ENCODE data around the gene TNFRSF11A. TPM values are rescaled to one million over a fixed set of nuclear protein-coding genes. Genes with fewer than 3 reads are reported as not detected.

The TNFRSF11A gene
- 3.2 TPM for total RNA-seq (2021; ENCODE audit: unreplicated experiment)
- 1.4 and 2.2 TPM in 2 replicates for polyA plus RNA-seq (2012)
- Bru-seq, nascent RNA: percentile 37 among the genes with signal in this experiment
- percentile 38 among the genes with signal in this experiment for BruChase-seq, experiment 1, labeled RNA remaining after a 6-hour chase
- BruChase-seq, experiment 2, labeled RNA remaining after a 2-hour chase: percentile 42 among the genes with signal in this experiment
- long read RNA-seq, full-length matches to known transcripts: 2 of 6 reads
- long read RNA-seq, partial matches to known transcripts: 2 of 6 reads
- long read RNA-seq, other reads (novel, unspliced or antisense): 2 of 6 reads

DNA sequence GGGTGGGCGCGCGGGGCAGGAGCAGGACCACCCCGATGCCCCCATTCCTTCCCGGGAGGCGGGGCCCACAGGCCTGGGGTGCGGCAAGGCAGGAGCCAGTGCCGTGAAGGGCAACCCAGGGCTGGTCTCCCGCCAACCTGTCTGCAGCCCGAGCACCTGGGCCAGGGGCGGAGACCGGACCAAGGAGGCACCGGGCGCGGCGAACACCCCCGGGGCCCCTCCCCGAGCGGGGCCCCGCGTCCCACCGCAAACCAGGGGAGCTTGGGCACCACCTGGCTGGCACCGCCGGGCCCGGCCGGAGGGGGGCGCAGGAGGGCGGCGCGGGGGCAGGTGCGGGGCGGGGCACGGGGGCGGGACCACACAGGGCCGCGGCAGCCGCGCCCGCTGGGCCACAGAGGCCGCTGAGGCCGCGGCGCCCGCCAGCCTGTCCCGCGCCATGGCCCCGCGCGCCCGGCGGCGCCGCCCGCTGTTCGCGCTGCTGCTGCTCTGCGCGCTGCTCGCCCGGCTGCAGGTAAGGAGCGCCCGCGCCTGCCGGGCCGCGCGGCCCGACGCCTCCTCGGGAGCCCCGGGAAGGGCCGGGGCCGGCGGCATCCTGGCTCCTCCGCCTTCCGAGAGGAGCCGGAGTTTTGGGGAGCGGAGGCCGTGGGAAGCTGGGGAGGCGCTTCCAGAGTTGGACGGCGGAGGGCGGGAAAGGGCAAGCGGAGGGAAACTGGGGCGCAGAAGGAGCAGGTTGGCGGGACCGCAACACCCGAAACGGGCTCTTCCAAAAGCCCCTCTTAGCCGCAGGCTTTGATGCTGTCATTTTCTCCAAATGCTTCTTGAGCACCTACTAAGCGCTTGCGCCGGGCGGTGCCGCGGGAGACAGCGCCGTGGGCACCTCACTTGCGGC lies at the start of gene TNFRSF11A:
Gene TNFRSF11A, plus strand, starts transcription at position 394 of the 889 bp plus-strand sequence. Its CDS starts 43 bp downstream, at position 437.
- peaks cover 29% of the 10 kb centered on the region; the same call in 1 of the 2 replicates for H3K27me3 ChIP-seq (ENCODE audit: insufficient read depth, low read length)
- H2AFZ ChIP-seq (ENCODE audit: low read depth, low read length, poor library complexity, severe bottlenecking): peak within 1 kb of the TSS; percentile 45
- CTCF ChIA-PET: interaction anchor here (1.8 to 2.1 kb wide), 2 partner anchors 9 to 35 kb away, joined by 6 to 8 read pairs; no protein-coding TSS in a partner anchor

More for the DNA sequence above, at the start of gene TNFRSF11A:
- Histone ChIP-seq H3K4me2 (ENCODE audit: low read length) (peak within 1 kb of the TSS; percentile 96), H4K20me1 (ENCODE audit: insufficient read depth) (no peaks in the 10 kb centered on the region), H3K4me1 (ENCODE audit: control insufficient read depth in 1 of 2, insufficient read depth in 2 of 2, low read length in 2 of 2) (peaks cover 5 to 12% of the 10 kb centered on the region in 2 experiments; a peak in 2 of 4 replicates), H3K27ac (ENCODE audit: low read depth, low read length) (no peak within 1 kb of the TSS), H3K9me2 (ENCODE audit: insufficient read depth) (no peaks in the 10 kb centered on the region), H3K4me3 (replicated peaks in 1 of 2; ENCODE audit: low read depth in 1 of 2, low read length in 2 of 2) (peak within 1 kb of the TSS; percentile 61 to 70), H3K79me2 (ENCODE audit: insufficient read depth, low read length) (no peaks in the 10 kb centered on the region), H3K9me3 (ENCODE audit: control insufficient read depth in 1 of 2, insufficient read depth in 1 of 2, low read depth in 1 of 2, low read length in 2 of 2) (no peaks in the 10 kb centered on the region), H3K36me3 (ENCODE audit: control insufficient read depth in 1 of 2, insufficient read depth in 2 of 2, low read length in 2 of 2) (no peaks in the 10 kb centered on the region), H3K9ac (ENCODE audit: low read length) (peak within 1 kb of the TSS; percentile 49)
- ATAC-seq (peak; percentile 94), DNase-seq (ENCODE audit: low read depth, low spot score) (no peak)
- ChIA-PET RAD21 (ENCODE audit: low non-redundant PET in 1 of 2, low total read pairs in 2 of 2, uncharacterized antibody in 2 of 2, unreplicated experiment in 2 of 2) (no interaction called here), POLR2A (interaction anchor here (0.7 kb wide), 1 partner anchor 198 kb away, joined by 4 read pairs; the partner anchor contains the start of gene ZCCHC2)
- intact Hi-C loops (cut with micrococcal nuclease): loop anchor here (1.0 kb wide), 1 partner anchor 259 kb away; no protein-coding TSS in a partner anchor
- no peak for TF ChIP-seq SRF (IDR thresholded peaks at IDR 0.05; ENCODE audit: low read depth)
- no peak for TF ChIP-seq JUND (IDR thresholded peaks at IDR 0.05)
- no peak for TF ChIP-seq TCF7L2 (IDR thresholded peaks at IDR 0.05; ENCODE audit: borderline replicate concordance, extremely low read depth, insufficient read depth, insufficient read length)
- TF ChIP-seq RAD21 (IDR thresholded peaks at IDR 0.05; ENCODE audit: low read depth): 0 out of 2 replicates have a peak, but pooled peaks have one; percentile 27
- no peak for TF ChIP-seq SIN3A (IDR thresholded peaks at IDR 0.05; ENCODE audit: low read depth)
- peak; percentile 69 for TF ChIP-seq ZFX (IDR thresholded peaks at IDR 0.05)
- TF ChIP-seq ZNF274 (IDR thresholded peaks at IDR 0.05; ENCODE audit: low read depth, low read length): no peak
- peak; percentile 41 for TF ChIP-seq POLR2A (IDR thresholded peaks at IDR 0.05; ENCODE audit: borderline replicate concordance, extremely low read depth, insufficient read depth, insufficient read length)
- no peak for TF ChIP-seq EZH2 (IDR thresholded peaks at IDR 0.05)
- TF ChIP-seq, protein P1, sequence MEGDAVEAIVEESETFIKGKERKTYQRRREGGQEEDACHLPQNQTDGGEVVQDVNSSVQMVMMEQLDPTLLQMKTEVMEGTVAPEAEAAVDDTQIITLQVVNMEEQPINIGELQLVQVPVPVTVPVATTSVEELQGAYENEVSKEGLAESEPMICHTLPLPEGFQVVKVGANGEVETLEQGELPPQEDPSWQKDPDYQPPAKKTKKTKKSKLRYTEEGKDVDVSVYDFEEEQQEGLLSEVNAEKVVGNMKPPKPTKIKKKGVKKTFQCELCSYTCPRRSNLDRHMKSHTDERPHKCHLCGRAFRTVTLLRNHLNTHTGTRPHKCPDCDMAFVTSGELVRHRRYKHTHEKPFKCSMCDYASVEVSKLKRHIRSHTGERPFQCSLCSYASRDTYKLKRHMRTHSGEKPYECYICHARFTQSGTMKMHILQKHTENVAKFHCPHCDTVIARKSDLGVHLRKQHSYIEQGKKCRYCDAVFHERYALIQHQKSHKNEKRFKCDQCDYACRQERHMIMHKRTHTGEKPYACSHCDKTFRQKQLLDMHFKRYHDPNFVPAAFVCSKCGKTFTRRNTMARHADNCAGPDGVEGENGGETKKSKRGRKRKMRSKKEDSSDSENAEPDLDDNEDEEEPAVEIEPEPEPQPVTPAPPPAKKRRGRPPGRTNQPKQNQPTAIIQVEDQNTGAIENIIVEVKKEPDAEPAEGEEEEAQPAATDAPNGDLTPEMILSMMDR (IDR thresholded peaks at IDR 0.05 in 2 of 3, conservative IDR thresholded peaks at IDR 0.05 in 1 of 3; ENCODE audit: borderline replicate concordance in 1 of 3, insufficient read depth in 1 of 3, low read depth in 2 of 3, low read length in 2 of 3): peak in 2 of 3 experiments; percentile 39 to 57; a peak in 4 of 6 replicates
- no TSS peak for BruUV-seq (replicated peaks)

Data from HCT116 (cell line).